Activated CD8-positive, alpha-beta memory T cell treated with anti-CD3 and anti-CD28 coated beads for 48 hours (primary cell): ENCODE measurements around the gene ZNF85.
A peak's percentile ranks its signal among the peaks of the same experiment; 100 is the strongest.
"Not testable (repeated sequence)": the region's sequence is repeated elsewhere in the genome, so short reads cannot be mapped to it uniquely, and the experiment has no call there.

ENCODE experiments used
- DNase-seq, 3 experiments: peaks; one replicate each; pipeline ENCODE4 v3.0.0-alpha.2; 2020; ENCODE audit warnings: low read depth in 2 of 3, low spot score in 2 of 3

The ZNF85 gene

DNA sequence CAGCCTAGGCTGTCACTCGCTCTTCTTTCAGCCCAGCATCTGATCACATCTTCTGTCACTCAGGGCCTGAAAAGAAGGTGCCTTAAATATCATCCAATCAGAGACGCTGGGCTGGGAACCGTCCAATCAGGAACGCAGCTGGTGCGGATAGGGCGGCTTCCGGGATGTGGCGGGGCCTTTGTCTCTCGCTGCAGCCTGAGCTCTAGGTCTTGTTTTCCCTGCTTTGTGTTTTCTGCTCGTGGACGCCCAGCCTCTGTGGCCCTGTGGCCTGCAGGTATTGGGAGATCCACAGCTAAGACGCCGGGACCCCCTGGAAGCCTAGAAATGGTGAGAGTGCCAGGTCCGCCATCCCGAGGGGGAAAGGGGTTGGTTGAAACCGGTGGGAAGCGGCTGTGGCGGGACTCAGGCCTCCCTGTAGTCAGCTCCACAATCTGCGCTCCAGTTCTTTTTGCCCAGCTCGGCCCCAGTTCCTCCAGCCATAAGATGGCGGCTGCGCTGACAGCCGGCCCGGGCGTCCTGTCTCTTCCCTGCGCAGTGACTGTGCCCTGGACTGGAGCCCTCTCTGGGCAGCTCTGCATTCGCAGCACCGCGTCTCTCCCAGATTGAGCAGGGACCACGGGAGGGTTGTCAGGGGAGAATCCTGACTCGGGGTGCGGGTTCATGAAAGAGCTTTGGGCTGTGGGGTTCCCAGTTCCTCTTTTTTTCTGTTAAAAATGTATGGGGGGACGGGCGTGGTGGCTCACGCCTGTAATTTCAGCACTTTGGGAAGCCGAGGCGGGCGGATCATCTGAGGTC lies at the start of gene ZNF85:
Gene ZNF85, plus strand, starts transcription at position 175 of the 795 bp plus-strand sequence. Its CDS starts 150 bp downstream, at position 325.
- DNase-seq: peak; percentile 48 to 71 (median 70)

DNA sequence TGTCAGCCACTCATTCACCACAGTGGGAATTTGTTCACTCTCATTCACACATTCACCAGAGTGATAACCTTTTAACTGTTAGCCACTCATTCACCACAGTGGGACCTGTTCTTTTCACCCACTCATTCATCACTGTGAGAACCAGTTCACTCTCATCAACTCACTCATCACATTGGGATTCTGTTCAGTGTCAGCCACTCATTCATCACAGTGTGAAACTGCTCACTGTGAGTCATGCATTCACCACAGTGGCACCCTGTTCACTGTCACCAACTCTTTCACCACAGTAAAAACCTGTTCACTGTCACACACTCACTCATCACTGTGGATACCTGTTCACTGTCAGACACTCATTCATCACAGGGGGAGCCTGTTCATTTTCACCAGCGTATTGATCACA lies 43.5 kb upstream of the ZNF85 start:
- DNase-seq: no peak

DNA sequence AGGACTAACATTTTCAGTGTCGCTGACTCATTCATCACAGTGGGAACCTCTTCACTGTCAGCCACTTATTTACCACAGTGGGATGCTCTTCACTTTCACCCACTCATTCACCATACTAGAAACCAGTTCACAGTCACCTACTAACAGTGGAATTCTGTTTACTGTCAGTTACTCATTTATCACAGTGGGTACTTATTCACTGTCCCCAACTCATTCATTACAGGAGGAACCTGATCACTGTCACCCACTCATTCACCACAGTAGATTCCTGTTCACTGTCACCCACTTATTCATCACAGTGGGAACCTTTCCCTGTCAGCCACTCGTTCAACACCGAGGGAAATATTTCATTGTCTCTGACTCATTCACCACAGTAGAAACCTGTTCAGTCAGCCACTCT lies 10.1 kb upstream of the ZNF85 start:
- DNase-seq: no peak

DNA sequence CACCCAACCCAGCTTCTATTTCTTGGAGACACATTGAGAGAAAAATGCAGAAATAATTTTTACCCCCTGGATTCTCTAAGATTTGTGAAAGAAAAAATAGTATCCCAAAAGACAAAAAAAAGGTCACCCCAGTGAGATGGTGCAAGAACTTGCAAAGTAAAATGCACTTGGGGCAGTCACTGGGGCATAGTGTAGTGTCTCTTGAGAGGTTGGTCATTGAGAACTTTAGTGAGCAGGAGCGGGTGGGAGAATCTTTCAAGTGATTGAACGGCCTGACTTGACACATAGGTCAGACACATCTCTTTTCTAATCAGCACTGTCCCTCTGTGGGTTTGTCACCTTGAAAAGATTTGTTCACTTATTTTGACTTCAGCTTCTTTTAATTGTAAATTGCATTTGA lies 2.4 kb downstream of the ZNF85 start:
- DNase-seq: no peak

DNA sequence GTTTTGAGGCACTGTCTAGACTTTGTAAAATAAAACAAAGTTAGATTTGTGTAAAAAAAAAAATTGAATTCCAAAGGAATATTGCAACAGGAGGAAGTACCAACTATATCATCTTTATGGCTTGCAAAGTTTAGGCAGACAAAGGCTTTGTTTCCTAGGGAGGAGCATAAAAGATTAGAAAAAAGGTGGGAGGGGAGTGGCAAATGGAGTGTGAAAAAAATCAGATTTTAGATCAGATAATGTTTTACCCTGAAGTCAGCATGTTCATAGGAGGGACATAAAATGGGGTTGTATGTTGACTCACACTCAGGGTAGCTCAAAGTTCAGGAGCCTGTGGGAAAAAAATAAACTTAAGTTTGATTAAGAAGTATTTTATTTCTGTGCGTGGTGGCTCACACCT lies 3.7 kb downstream of the ZNF85 start:
- no peak for DNase-seq

DNA sequence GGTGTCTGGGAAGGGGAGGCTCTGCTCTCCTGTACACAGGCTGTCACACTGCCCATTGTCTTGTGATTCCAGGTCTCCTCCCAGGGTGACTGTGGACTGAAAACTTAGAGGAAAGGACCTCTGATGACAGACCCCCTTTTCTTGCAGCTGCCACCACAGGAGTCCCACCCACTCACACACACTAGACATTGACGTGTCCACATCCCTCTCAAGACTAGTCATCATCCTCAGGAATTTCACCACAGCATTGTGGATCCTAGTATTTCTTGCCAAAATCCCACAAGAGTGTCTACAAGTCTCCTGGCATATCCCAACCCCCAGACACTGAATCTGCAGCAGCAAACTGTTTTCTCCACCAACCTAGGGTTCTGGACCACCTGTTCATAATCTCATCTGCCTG lies 5.3 kb downstream of the ZNF85 start:
- DNase-seq: no peak

DNA sequence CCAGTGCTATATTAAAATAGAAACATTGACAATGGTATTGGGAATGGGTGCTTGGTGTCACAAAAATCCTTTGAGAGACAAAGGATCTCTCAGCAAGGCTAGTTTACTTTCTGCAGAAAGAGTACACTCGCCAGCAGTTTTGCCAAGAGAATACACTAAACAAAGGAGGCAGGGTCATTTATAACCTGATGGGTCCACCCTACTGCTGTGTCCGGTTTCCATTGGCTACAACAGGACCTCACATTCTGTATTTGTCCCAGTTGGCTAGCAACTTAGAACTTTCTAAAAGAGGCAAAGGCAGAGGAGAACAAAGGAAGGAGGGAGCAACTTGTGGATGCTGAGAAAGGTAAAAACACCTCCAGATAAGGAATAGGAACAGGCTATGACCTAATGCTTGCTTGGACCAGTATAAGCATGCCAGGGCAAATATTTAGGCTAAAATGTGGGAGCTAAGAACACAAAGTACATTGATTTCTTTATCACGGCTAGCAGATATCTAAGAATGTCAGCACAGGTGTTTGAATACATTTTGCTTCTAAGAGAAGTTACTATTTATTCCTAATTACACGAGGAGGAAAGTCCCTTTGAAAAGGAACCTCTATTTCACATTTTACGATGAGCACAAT lies 13.4 kb downstream of the ZNF85 start:
- DNase-seq: not testable (repeated sequence)

DNA sequence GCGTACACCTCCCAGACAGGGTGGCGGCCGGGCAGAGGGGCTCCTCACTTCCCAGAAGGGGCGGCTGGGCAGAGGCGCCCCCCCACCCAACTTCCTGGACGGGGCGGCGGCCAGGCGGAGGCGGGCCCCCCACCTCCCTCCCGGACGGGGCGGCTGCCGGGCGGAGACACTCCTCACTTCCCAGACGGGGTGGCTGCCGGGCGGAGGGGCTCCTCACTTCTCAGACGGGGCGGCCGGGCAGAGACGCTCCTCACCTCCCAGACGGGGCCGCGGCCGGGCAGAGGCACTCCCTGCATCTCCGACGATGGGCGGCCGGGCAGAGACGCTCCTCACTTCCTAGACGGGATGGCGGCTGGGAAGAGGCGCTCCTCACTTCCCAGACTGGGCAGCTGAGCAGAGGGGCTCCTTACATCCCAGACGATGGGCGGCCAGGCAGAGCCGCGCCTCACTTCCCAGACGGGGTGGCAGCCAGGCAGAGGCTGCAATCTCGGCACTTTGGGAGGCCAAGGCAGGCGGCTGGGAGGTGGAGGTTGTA lies 29.6 kb downstream of the ZNF85 start:
- not testable (repeated sequence) for DNase-seq

DNA sequence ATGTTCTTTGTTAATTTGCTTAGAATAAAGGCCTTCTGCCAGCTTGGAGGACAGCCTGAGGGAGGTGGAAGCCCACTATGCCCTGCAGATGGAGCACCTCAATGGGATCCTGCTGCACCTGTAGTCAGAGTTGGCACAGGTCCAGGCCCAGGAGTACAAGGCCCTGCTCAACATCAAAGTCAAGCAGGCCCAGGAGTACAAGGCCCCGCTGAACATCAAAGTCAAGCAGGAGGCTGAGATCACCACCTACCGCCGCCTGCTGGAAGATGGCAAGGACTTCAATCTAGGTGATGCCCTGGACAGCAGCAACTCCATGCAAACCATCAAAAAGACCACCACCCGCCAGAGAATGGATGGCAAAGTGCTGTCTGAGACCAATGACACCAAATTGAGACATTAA lies 41.7 kb downstream of the ZNF85 start:
- no peak for DNase-seq

DNA sequence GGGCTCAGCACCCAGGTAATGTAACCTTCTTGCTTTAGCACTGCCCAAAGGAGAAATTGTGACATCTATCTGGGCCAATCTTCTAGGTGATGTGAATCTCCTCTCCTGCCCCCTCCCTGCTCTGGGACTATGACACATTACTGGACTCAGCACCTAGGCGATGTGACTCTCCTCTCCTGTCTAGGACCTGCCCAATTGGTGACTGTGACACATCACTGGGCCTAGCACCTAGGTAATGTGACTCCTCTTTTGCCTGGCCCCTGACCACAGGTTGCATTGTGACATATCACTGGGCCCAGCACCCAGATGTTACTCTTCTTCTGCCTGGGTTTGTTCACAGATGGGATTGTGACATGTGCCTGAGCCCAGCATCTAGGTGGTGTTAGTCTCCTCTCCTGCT lies 45.0 kb downstream of the ZNF85 start:
- DNase-seq: no peak

DNA sequence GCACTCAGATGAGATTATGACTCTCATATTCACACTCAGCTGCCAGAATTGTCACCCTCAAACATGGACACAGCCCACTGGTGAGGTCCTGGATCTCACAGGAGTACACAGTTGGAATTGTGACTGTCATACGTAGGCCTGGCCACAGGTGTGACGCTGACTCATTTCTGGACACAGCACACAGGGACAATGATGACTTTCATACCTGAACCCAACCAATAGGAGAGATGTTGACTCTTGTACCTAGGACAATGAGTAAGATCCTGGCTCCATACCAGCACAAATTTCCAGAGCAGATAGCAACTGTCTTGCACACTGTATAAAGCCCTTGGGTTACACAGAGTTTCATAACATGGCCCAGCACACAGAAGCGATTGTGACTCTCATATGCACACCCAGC lies 46.4 kb downstream of the ZNF85 start:
- no peak for DNase-seq

DNA sequence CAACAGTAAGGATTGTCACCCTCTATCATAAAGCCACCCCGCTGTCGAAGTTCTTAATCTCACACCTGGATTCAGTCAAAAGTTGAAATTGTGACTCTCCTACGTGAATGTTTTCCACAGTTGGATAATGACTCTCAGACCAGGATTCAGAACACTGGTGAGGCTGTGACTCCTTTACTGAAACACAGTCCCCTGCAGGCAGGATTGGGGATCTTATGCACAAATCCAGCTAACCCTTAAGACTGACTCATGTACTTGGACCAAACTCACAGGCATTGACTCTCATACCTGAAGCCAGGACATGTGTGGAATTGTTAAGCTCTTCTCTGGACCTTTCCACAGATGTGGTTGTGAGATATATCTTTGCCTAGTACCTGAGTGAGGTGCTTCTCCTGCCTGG lies 46.8 kb downstream of the ZNF85 start:
- no peak for DNase-seq

DNA sequence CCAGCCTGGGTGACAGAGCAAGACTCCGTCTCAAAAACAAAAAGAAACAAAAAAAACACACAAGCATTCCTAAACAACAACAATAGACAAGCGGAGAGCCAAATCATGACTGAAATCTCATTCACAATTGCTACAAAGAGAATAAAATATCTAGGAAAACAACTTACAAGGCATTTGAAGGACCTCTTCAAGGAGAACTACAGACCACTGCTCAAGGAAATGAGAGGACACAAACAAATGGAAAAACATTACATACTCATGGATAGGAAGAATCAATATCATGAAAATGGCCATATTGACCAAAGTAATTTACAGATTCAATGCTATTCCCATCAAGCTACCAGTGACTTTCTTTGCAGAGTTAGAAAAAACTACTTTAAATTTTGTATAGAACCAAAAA lies 69.7 kb downstream of the ZNF85 start:
- not testable (repeated sequence) for DNase-seq

DNA sequence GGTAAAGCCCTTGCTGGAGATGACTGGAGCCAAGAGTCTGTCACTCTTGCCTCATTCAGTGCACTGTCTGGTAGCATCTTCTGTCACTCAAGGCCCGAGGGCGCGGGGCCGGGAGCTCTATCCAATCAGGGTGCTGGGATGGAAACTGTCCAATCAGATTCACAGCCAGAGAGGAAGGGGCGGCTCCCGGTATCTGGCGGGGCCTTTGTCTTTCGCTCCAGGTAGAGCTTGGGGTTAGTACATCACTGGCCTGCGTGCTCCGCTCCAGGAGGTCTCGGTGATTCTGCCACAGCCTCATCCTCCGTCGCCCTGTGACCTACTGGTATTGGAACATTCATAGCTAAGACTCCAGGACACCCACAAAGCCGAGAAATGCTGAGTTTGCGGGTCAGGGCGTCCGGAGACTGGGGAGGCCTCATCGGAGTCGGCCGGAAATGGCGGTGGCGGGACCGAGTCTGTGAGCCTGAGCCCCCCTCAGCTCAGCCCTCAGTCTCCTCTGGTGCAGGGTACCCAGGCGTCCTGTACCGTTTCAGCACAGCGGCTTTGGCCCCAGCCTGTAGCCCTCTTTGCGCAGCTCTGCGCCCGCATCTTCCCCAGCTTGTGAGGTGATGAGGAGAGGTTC lies 76.8 kb downstream of the ZNF85 start:
- peak; percentile 44 to 71 (median 59) for DNase-seq
